ENCODE data around the gene ARHGAP24.

ARHGAP24 gene

DNA sequence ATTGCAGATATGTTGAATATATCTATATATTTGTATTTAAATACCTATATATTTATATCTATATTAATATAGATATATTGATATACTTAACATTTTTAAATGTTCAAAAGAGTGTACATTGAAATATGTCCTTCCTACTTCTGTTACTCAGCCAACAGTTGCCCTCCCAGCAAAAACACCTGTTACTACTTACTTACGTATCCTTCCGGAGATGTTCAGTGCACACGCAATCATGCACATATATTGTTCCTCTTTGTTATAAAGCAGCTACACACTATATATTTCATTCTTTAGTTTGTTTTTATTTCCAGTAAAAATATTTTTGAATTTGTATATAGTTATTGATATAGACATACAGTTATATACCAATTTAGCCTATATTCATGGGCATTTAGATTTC lies 142.3 kb downstream of the ARHGAP24 start:
- Histone ChIP-seq H3K27ac (ENCODE audit: low read depth, low read length) (no peak overlapping the region), H3K79me2 (ENCODE audit: insufficient read depth, low read length) (peaks cover 6% of the 10 kb centered on the region; the same call in 1 of the 2 replicates), H3K9ac (ENCODE audit: low read length) (no peak overlapping the region), H3K27me3 (ENCODE audit: low read length) (no peaks in the 10 kb centered on the region), H3K9me3 (ENCODE audit: insufficient read depth, low read length) (no peaks in the 10 kb centered on the region), H3K36me3 (ENCODE audit: low read length) (no peaks in the 10 kb centered on the region), H3F3A (ENCODE audit: insufficient read depth) (peaks cover 10% of the 10 kb centered on the region; the same call in 1 of the 2 replicates), H4K20me1 (ENCODE audit: low read depth, low read length) (no peaks in the 10 kb centered on the region), H3K9me2 (replicated peaks; ENCODE audit: insufficient read depth, low read length) (no peaks in the 10 kb centered on the region), H3K4me2 (ENCODE audit: low read depth, low read length, poor library complexity, severe bottlenecking) (no peak overlapping the region), H3K4me3 (ENCODE audit: insufficient read depth, low read length, poor library complexity, severe bottlenecking) (no peak overlapping the region), H2AFZ (ENCODE audit: low read depth, low read length, severe bottlenecking) (no peak overlapping the region)
- no peak for TF ChIP-seq EZH2phosphoT487 (conservative IDR thresholded peaks at IDR 0.05; ENCODE audit: low read length)
- TF ChIP-seq, protein P1, sequence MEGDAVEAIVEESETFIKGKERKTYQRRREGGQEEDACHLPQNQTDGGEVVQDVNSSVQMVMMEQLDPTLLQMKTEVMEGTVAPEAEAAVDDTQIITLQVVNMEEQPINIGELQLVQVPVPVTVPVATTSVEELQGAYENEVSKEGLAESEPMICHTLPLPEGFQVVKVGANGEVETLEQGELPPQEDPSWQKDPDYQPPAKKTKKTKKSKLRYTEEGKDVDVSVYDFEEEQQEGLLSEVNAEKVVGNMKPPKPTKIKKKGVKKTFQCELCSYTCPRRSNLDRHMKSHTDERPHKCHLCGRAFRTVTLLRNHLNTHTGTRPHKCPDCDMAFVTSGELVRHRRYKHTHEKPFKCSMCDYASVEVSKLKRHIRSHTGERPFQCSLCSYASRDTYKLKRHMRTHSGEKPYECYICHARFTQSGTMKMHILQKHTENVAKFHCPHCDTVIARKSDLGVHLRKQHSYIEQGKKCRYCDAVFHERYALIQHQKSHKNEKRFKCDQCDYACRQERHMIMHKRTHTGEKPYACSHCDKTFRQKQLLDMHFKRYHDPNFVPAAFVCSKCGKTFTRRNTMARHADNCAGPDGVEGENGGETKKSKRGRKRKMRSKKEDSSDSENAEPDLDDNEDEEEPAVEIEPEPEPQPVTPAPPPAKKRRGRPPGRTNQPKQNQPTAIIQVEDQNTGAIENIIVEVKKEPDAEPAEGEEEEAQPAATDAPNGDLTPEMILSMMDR (IDR thresholded peaks at IDR 0.05; ENCODE audit: insufficient read depth, low read length, poor library complexity, severe bottlenecking), result no peak

DNA sequence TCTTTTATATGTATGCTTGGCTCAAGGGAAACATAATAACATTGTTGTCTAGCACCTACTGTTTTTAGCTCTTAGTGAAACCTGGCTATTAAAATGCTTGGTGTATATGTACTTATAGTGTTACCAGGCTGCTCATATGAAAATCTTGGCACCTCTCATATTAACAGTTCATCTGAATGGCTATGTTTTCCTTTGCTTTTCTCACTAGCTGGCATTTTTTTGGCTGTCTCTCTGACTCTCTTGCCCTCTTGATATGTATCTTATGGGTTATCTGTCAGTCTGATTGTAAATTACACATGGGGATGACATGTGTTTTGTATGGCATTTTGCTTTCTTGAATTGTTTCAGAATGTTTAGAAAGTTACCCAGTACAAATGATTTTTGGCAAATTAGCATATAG lies 158.0 kb downstream of the ARHGAP24 start:
- no peak overlapping the region for H3K27ac ChIP-seq (ENCODE audit: low read depth, low read length)
- H3K27me3 ChIP-seq (ENCODE audit: low read length), result no peaks in the 10 kb centered on the region
- no peaks in the 10 kb centered on the region for H3K9me2 ChIP-seq (replicated peaks; ENCODE audit: insufficient read depth, low read length)
- no peak overlapping the region for H3K9ac ChIP-seq (ENCODE audit: low read length)
- TF ChIP-seq, protein P1 (IDR thresholded peaks at IDR 0.05; ENCODE audit: insufficient read depth, low read length, poor library complexity, severe bottlenecking), result no peak
- TF ChIP-seq EZH2phosphoT487 (conservative IDR thresholded peaks at IDR 0.05; ENCODE audit: low read length), result no peak
- H3F3A ChIP-seq (ENCODE audit: insufficient read depth), result no peaks in the 10 kb centered on the region
- no peaks in the 10 kb centered on the region for H3K9me3 ChIP-seq (ENCODE audit: insufficient read depth, low read length)
- peak overlapping the region; percentile 13 for H3K4me2 ChIP-seq (ENCODE audit: low read depth, low read length, poor library complexity, severe bottlenecking)
- H4K20me1 ChIP-seq (ENCODE audit: low read depth, low read length), result no peaks in the 10 kb centered on the region
- H3K36me3 ChIP-seq (ENCODE audit: low read length), result peaks cover 2% of the 10 kb centered on the region; the same call in 1 of the 2 replicates
- no peak overlapping the region for H3K4me3 ChIP-seq (ENCODE audit: insufficient read depth, low read length, poor library complexity, severe bottlenecking)
- H3K79me2 ChIP-seq (ENCODE audit: insufficient read depth, low read length), result peaks cover 5% of the 10 kb centered on the region; the same call in 1 of the 2 replicates
- H2AFZ ChIP-seq (ENCODE audit: low read depth, low read length, severe bottlenecking), result no peak overlapping the region

DNA sequence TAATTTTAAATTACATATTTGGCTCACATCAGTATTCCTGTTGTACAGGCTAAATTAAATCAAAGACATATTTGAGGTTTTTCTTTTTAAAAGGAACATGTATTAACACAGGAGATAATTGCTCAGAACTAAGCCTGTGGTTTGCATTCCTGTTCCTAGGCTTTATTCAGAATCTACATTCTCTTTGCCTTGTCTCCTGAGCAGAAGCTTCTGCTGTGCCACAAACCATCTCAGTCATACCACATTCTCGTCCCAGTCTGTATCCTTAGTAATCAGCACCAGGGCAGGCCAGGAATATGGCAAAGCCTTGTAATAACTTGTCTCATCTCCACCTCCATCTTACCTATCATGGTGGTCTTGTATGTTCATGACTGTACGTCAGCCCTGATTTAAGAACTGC lies 162.8 kb downstream of the ARHGAP24 start:
- Histone ChIP-seq H3K79me2 (ENCODE audit: insufficient read depth, low read length) (peaks cover 3% of the 10 kb centered on the region; the same call in 1 of the 2 replicates), H2AFZ (ENCODE audit: low read depth, low read length, severe bottlenecking) (no peak overlapping the region), H3K9me3 (ENCODE audit: insufficient read depth, low read length) (no peaks in the 10 kb centered on the region), H3K4me2 (ENCODE audit: low read depth, low read length, poor library complexity, severe bottlenecking) (no peak overlapping the region), H3K27me3 (ENCODE audit: low read length) (no peaks in the 10 kb centered on the region), H3K36me3 (ENCODE audit: low read length) (peaks cover 2% of the 10 kb centered on the region; the same call in 1 of the 2 replicates), H3K9me2 (replicated peaks; ENCODE audit: insufficient read depth, low read length) (no peaks in the 10 kb centered on the region), H3F3A (ENCODE audit: insufficient read depth) (no peaks in the 10 kb centered on the region), H4K20me1 (ENCODE audit: low read depth, low read length) (no peaks in the 10 kb centered on the region), H3K4me3 (ENCODE audit: insufficient read depth, low read length, poor library complexity, severe bottlenecking) (no peak overlapping the region), H3K27ac (ENCODE audit: low read depth, low read length) (no peak overlapping the region), H3K9ac (ENCODE audit: low read length) (no peak overlapping the region)
- TF ChIP-seq, protein P1 (IDR thresholded peaks at IDR 0.05; ENCODE audit: insufficient read depth, low read length, poor library complexity, severe bottlenecking), result no peak
- no peak for TF ChIP-seq EZH2phosphoT487 (conservative IDR thresholded peaks at IDR 0.05; ENCODE audit: low read length)
